Aorta (tissue), 5 donors: Measurements from ENCODE around the gene CDHR5. TPM values are rescaled to one million over a fixed set of nuclear protein-coding genes. Genes with fewer than 3 reads are reported as not detected.

Experiments used
- ATAC-seq: fragments of 200-7000 bp; cut with Tn5 transposase; one replicate; pipeline ENCODE4 v1.9.1; 2022; ENCODE audit warnings: moderate library complexity; ENCODE audit not compliant: low FRiP score
- DNase-seq, 2 donors: peaks; one replicate each; pipeline ENCODE4 v3.0.0-alpha.2; 2020
- H3K27ac ChIP-seq, 2 donors: one replicate each; pipeline ENCODE4 v1.5.1; 2013; ENCODE audit warnings: low read length in 2 of 2, mild to moderate bottlenecking in 2 of 2, moderate library complexity in 2 of 2, control low read depth in 1 of 2, inconsistent platforms in 1 of 2, low read depth in 1 of 2
- H3K27me3 ChIP-seq, 2 donors: one replicate each; pipeline ENCODE4 v1.6.1; 2013; ENCODE audit warnings: control low read depth in 1 of 2, low read length in 1 of 2, mild to moderate bottlenecking in 1 of 2, moderate library complexity in 1 of 2; ENCODE audit not compliant: insufficient read depth in 2 of 2, control insufficient read depth in 1 of 2
- H3K36me3 ChIP-seq, 2 donors: one replicate each; pipeline ENCODE4 v1.6.1; 2013; ENCODE audit warnings: control low read depth in 1 of 2, low read length in 1 of 2, mild to moderate bottlenecking in 1 of 2; ENCODE audit not compliant: insufficient read depth in 2 of 2, control insufficient read depth in 1 of 2
- H3K4me1 ChIP-seq, 2 donors: one replicate each; pipeline ENCODE4 v1.6.1; 2013; ENCODE audit warnings: low read length in 2 of 2, control low read depth in 1 of 2, mild to moderate bottlenecking in 1 of 2, moderate library complexity in 1 of 2; ENCODE audit not compliant: insufficient read depth in 2 of 2, control insufficient read depth in 1 of 2
- H3K4me3 ChIP-seq, 2 donors: one replicate each; pipeline ENCODE4 v1.5.1; 2013; ENCODE audit warnings: low read length in 2 of 2, control low read depth in 1 of 2, mild to moderate bottlenecking in 1 of 2
- H3K9me3 ChIP-seq: one replicate; pipeline ENCODE4 v1.6.1; 2013; ENCODE audit warnings: mild to moderate bottlenecking, low read length; ENCODE audit not compliant: control insufficient read depth
- WGBS, 2 donors: extraction: QIAGEN DNeasy Blood & Tissue Kit; methylation state at CpG; one replicate each; pipeline ENCODE4 v1.1.7; 2013; 5-methylcytosine and 5-hydroxymethylcytosine counted together
- intact Hi-C, 2 donors: fragments of 100-400 bp; cut with DNase I; formaldehyde crosslinking; loops; one replicate each; pipeline versions ENCODE4 v1.14.2 to v1.15.0; 2022
- polyA plus RNA-seq, 2 donors: library from polyadenylated mRNA; stranded (reverse); fragments of 200-250 nt; gene quantifications; one replicate each; pipeline ENCODE4 v1.2.3, GENCODE V29; 2013
- total RNA-seq, 2 donors: library from RNA; stranded (reverse); fragmentation: NEBNext Ultra II Directional; extraction: Animal tissue kit (Norgen Biotek cat#: 25700); gene quantifications; one replicate each; pipeline ENCODE4 v1.2.1, GENCODE V29; 2021
- donor health status: healthy with polysubstance abuse.
- donor health status: Bipolar disorder and iron deficiency.
- donor health status: DM: no; HTN: no; CAD: no.
- donor health status: DM: no; HTN: no; CAD: no.
- donor health status: DM: yes; HTN: yes; CAD: no.

Gene CDHR5
- total and polyA plus RNA-seq, 4 donors: 0.79 to 39.8 TPM; not detected in 2

- H3K27me3 ChIP-seq: no peaks in the 10 kb centered on the region
- no peak for DNase-seq
- 30 to 40% methylated on average over 67 to 80 of the region's 80 CpGs for WGBS, 2 donors
- no peaks in the 10 kb centered on the region for H3K4me1 ChIP-seq
- H3K9me3 ChIP-seq: no peaks in the 10 kb centered on the region
- peaks cover 0 to 2% of the 10 kb centered on the region in 2 donors for H3K36me3 ChIP-seq
- no peak for ATAC-seq
- intact Hi-C loops: no loop called here
- H3K4me3 ChIP-seq: no peak overlapping the region
- no peak overlapping the region for H3K27ac ChIP-seq
Observed at GRCh38 chr11:639332-639955, 14.7 kb upstream of the CDHR5 start.

GRCh38 chr11:638631-639331, 14.0 kb upstream of the CDHR5 start:
- no peaks in the 10 kb centered on the region for H3K9me3 ChIP-seq
- peaks cover 0 to 2% of the 10 kb centered on the region in 2 donors for H3K36me3 ChIP-seq
- WGBS, 2 donors: 80 to 86% methylated on average over 28 of the region's 28 CpGs
- no peak for DNase-seq
- H3K4me1 ChIP-seq: no peaks in the 10 kb centered on the region
- H3K27ac ChIP-seq: no peak overlapping the region
- H3K4me3 ChIP-seq: no peak overlapping the region
- ATAC-seq: no peak
- intact Hi-C loops: no loop called here
- no peaks in the 10 kb centered on the region for H3K27me3 ChIP-seq

- H3K27me3 ChIP-seq: no peaks in the 10 kb centered on the region
- 54 to 67% methylated on average over 41 to 55 of the region's 55 CpGs for WGBS, 2 donors
- no peak for DNase-seq
Observed at GRCh38 chr11:637593-638521, 13.1 kb upstream of the CDHR5 start.

GRCh38 chr11:637333-637592, 12.5 kb upstream of the CDHR5 start:
- Histone ChIP-seq H3K4me3 (peak overlapping the region in 1 of 2 donors; percentile 1), H3K9me3 (no peaks in the 10 kb centered on the region), H3K27ac (no peak overlapping the region), H3K27me3 (no peaks in the 10 kb centered on the region), H3K4me1 (no peaks in the 10 kb centered on the region), H3K36me3 (no peaks in the 10 kb centered on the region)
- WGBS, 2 donors: 0 to 4% methylated on average over 10 to 34 of the region's 34 CpGs
- DNase-seq: no peak
- intact Hi-C loops: no loop called here
- no peak for ATAC-seq

More at GRCh38 chr11:637593-638521, 13.1 kb upstream of the CDHR5 start:
- H3K27ac ChIP-seq: no peak overlapping the region
- ATAC-seq: peak; percentile 2
- no peaks in the 10 kb centered on the region for H3K36me3 ChIP-seq
- peak overlapping the region in 1 of 2 donors; percentile 1 for H3K4me3 ChIP-seq
- no peaks in the 10 kb centered on the region for H3K4me1 ChIP-seq
- no peaks in the 10 kb centered on the region for H3K9me3 ChIP-seq
- intact Hi-C loops: no loop called here

GRCh38 chr11:636511-637332, 12.0 kb upstream of the CDHR5 start, which contains the start of gene DRD4:
Gene DRD4 (plus strand): TSS chr11:637269. CDS start chr11:637305, 36 bp downstream.
- peak; percentile 50 for ATAC-seq
- DNase-seq: peak in 1 of 2 donors; percentile 77
- Histone ChIP-seq H3K9me3 (no peaks in the 10 kb centered on the region), H3K4me1 (no peaks in the 10 kb centered on the region), H3K4me3 (peak within 1 kb of the TSS in 1 of 2 donors; percentile 1), H3K27ac (no peak within 1 kb of the TSS), H3K36me3 (no peaks in the 10 kb centered on the region), H3K27me3 (no peaks in the 10 kb centered on the region)
- WGBS, 2 donors: 18 to 21% methylated on average over 70 to 100 of the region's 100 CpGs
- intact Hi-C loops: no loop called here

GRCh38 chr11:635945-636510, 11.3 kb upstream of the CDHR5 start:
- 78 to 84% methylated on average over 22 of the region's 22 CpGs for WGBS, 2 donors
- no peak for ATAC-seq
- H3K9me3 ChIP-seq: no peaks in the 10 kb centered on the region
- H3K27me3 ChIP-seq: no peaks in the 10 kb centered on the region
- no peaks in the 10 kb centered on the region for H3K4me1 ChIP-seq
- H3K36me3 ChIP-seq: no peaks in the 10 kb centered on the region
- H3K4me3 ChIP-seq: no peak overlapping the region
- DNase-seq: no peak
- H3K27ac ChIP-seq: no peak overlapping the region
- intact Hi-C loops: no loop called here

GRCh38 chr11:630871-631270, 6.1 kb upstream of the CDHR5 start:
- no peaks in the 10 kb centered on the region for H3K9me3 ChIP-seq
- no peak overlapping the region for H3K27ac ChIP-seq
- WGBS, 2 donors: 95% methylated on average over 5 of the region's 5 CpGs
- no peaks in the 10 kb centered on the region for H3K4me1 ChIP-seq
- DNase-seq (no peak), ATAC-seq (no peak)
- no peak overlapping the region for H3K4me3 ChIP-seq
- H3K27me3 ChIP-seq: no peaks in the 10 kb centered on the region
- H3K36me3 ChIP-seq: no peaks in the 10 kb centered on the region
- intact Hi-C loops: no loop called here

GRCh38 chr11:629237-629583, 4.5 kb upstream of the CDHR5 start:
- ATAC-seq: no peak
- WGBS, 2 donors: 22 to 24% methylated on average over 10 of the region's 10 CpGs
- intact Hi-C loops: no loop called here
- no peak for DNase-seq
- Histone ChIP-seq H3K27me3 (no peaks in the 10 kb centered on the region), H3K4me1 (no peaks in the 10 kb centered on the region), H3K36me3 (no peaks in the 10 kb centered on the region), H3K9me3 (no peaks in the 10 kb centered on the region), H3K27ac (no peak overlapping the region), H3K4me3 (no peak overlapping the region)
